ENCODE measurements around the gene STK32B.

DNA sequence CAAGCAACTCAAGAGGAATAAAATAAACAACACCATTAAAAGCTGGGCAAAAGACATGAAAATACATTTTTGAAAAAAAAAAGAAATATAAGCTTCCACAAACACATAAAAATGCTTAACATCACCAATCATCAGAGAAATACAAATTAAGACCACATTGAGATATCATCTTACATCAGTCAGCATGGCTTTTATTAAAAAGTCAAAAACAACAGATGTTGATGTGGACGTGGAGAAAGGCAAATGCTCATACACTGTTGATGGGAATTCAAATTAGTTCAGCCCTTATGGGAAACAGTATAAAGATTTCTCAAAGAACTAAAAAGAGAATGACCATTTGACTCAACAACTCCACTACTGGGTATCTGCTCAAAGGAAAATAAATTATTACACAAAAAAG lies 59.6 kb downstream of the STK32B start:
- no peak for TF ChIP-seq RAD21 (IDR thresholded peaks at IDR 0.05; ENCODE audit: low read depth)
- TF ChIP-seq, protein P1, sequence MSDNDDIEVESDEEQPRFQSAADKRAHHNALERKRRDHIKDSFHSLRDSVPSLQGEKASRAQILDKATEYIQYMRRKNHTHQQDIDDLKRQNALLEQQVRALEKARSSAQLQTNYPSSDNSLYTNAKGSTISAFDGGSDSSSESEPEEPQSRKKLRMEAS (IDR thresholded peaks at IDR 0.05): no peak

Data from Ishikawa (cell line).